Measurements from ENCODE around the gene COL6A3. TPM values are rescaled to one million over a fixed set of nuclear protein-coding genes. Genes with fewer than 3 reads are reported as not detected.

COL6A3 gene
- total RNA-seq, 1 experiment from 2014 or later = 0.81 TPM

GRCh38 chr2:237408335-237409000 is 5.5 kb downstream of the COL6A3 start:
- H2BK20ac ChIP-seq (ENCODE audit: low read depth, low read length, poor library complexity, severe bottlenecking) = no peak overlapping the region
- no peak overlapping the region for H2BK5ac ChIP-seq (ENCODE audit: insufficient read length, low read length)
- H3K9me3 ChIP-seq (ENCODE audit: control insufficient read depth, low read depth, low read length) = no peaks in the 10 kb centered on the region
- no peaks in the 10 kb centered on the region for H3K23me2 ChIP-seq (ENCODE audit: insufficient read length, low read depth, low read length, poor library complexity, severe bottlenecking)
- no peaks in the 10 kb centered on the region for H3K36me3 Mint-ChIP-seq (ENCODE audit: insufficient read depth in 1 of 3, low read depth in 3 of 3)
- TF ChIP-seq CTCF (conservative IDR thresholded peaks at IDR 0.05) = no peak
- H3K4ac ChIP-seq (ENCODE audit: low read depth, low read length) = no peak overlapping the region
- H3K18ac ChIP-seq (ENCODE audit: insufficient read length, low read depth, low read length) = no peak overlapping the region
- no peaks in the 10 kb centered on the region for H3K9me3 Mint-ChIP-seq
- no peaks in the 10 kb centered on the region for H3K79me1 ChIP-seq (ENCODE audit: insufficient read depth, low read depth, low read length, poor library complexity, severe bottlenecking)
- no peak overlapping the region for H3K9ac ChIP-seq (ENCODE audit: extremely low read depth, insufficient read length, low read length)
- H3T11ph ChIP-seq (ENCODE audit: low read length) = no peak overlapping the region
- no peak overlapping the region for H2AFZ ChIP-seq (ENCODE audit: low read length)
- H3K27me3 Mint-ChIP-seq (ENCODE audit: low read depth) = peaks cover 4% of the 10 kb centered on the region
- no peak overlapping the region for H2BK12ac ChIP-seq (ENCODE audit: insufficient read length, low read depth, low read length)
- H3K23ac ChIP-seq (ENCODE audit: insufficient read length, low read depth, low read length) = no peak overlapping the region
- DNase-seq = no peak
- H3K4me2 ChIP-seq (ENCODE audit: insufficient read depth, insufficient read length, low read length) = no peak overlapping the region
- H2BK120ac ChIP-seq (ENCODE audit: low read depth, low read length, poor library complexity, severe bottlenecking) = no peak overlapping the region
- H3K4me3 Mint-ChIP-seq = no peak overlapping the region
- H3K4me1 Mint-ChIP-seq = peaks cover 7 to 19% of the 10 kb centered on the region in 2 experiments
- no peaks in the 10 kb centered on the region for H3K27me3 ChIP-seq (ENCODE audit: insufficient read depth, low read length)
- H3K79me2 ChIP-seq (ENCODE audit: insufficient read depth, low read length) = no peaks in the 10 kb centered on the region
- no peak overlapping the region for H2AK5ac ChIP-seq (ENCODE audit: insufficient read length, low read length)
- H4K5ac ChIP-seq (ENCODE audit: insufficient read length, low read depth, low read length) = no peak overlapping the region
- no peak overlapping the region for H3K27ac ChIP-seq (ENCODE audit: insufficient read length, low read depth, low read length)
- no peak overlapping the region for H4K8ac ChIP-seq (replicated peaks; ENCODE audit: insufficient read length, low read depth, low read length)
- H4K91ac ChIP-seq (ENCODE audit: insufficient read length, low read depth, low read length) = no peak overlapping the region
- H4K20me1 ChIP-seq (ENCODE audit: control insufficient read depth, insufficient read depth, insufficient read length) = no peaks in the 10 kb centered on the region
- no CpG with 5 or more reads among the region's 8 CpGs for WGBS (ENCODE audit: extremely low coverage, insufficient read length, low lambda C conversion rate)
- no peak overlapping the region for H3K56ac ChIP-seq (ENCODE audit: insufficient read length, low read depth, low read length)
- H3K27ac Mint-ChIP-seq = no peak overlapping the region
- no peaks in the 10 kb centered on the region for H3K4me1 ChIP-seq (ENCODE audit: insufficient read depth, low read length)
- H2BK15ac ChIP-seq (ENCODE audit: low read depth, low read length) = no peak overlapping the region
- H3K14ac ChIP-seq (ENCODE audit: insufficient read depth, low read length) = no peak overlapping the region

Data from H9 (cell line).